ENCODE results near the gene SLC16A6.
"Not testable (repeated sequence)": the region's sequence is repeated elsewhere in the genome, so short reads cannot be mapped to it uniquely, and the experiment has no call there.

GRCh38 chr17:68258890-68259647, 31.9 kb downstream of the SLC16A6 start:
- TF ChIP-seq, protein P1, sequence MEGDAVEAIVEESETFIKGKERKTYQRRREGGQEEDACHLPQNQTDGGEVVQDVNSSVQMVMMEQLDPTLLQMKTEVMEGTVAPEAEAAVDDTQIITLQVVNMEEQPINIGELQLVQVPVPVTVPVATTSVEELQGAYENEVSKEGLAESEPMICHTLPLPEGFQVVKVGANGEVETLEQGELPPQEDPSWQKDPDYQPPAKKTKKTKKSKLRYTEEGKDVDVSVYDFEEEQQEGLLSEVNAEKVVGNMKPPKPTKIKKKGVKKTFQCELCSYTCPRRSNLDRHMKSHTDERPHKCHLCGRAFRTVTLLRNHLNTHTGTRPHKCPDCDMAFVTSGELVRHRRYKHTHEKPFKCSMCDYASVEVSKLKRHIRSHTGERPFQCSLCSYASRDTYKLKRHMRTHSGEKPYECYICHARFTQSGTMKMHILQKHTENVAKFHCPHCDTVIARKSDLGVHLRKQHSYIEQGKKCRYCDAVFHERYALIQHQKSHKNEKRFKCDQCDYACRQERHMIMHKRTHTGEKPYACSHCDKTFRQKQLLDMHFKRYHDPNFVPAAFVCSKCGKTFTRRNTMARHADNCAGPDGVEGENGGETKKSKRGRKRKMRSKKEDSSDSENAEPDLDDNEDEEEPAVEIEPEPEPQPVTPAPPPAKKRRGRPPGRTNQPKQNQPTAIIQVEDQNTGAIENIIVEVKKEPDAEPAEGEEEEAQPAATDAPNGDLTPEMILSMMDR (IDR thresholded peaks at IDR 0.05): not testable (repeated sequence)
- not testable (repeated sequence) for TF ChIP-seq POLR2A (IDR thresholded peaks at IDR 0.05)

Data from suprapubic skin (tissue), 3 donors.